GM23338 (cell line): ENCODE measurements around the gene HHIPL1. TPM values are rescaled to one million over a fixed set of nuclear protein-coding genes. Genes with fewer than 3 reads are reported as not detected.

Experiments used
- ATAC-seq: fragments of 200-7000 bp; cut with Tn5 transposase; 3 replicates; pipeline ENCODE4 v1.9.1; 2020
- DNase-seq: peaks from one replicate; pipeline ENCODE4 v3.0.0-alpha.2; 2015; ENCODE audit warnings: low spot score
- H2AFZ ChIP-seq: fragments of 200-600 bp; sonication (generic); 2 replicates; pipeline ENCODE4 v1.8.0; 2016; ENCODE audit warnings: antibody characterized with exemption, mild to moderate bottlenecking, moderate library complexity
- H3F3A ChIP-seq: fragments of 200-600 bp; sonication (generic); replicated peaks from 2 replicates; pipeline ENCODE4 v1.8.0; 2017; ENCODE audit warnings: antibody characterized with exemption, mixed run types, low read depth
- H3K27ac ChIP-seq: fragments of 200-600 bp; sonication (generic); 2 replicates; pipeline ENCODE4 v1.6.1; 2016; ENCODE audit warnings: low read depth
- H3K27me3 ChIP-seq: fragments of 200-600 bp; sonication (generic); 2 replicates; pipeline ENCODE4 v1.8.0; 2016; ENCODE audit warnings: mild to moderate bottlenecking, mixed run types, moderate library complexity; ENCODE audit not compliant: insufficient read depth
- H3K36me3 ChIP-seq: fragments of 200-600 bp; sonication (generic); 2 replicates; pipeline ENCODE4 v1.8.0; 2016; ENCODE audit warnings: mild to moderate bottlenecking; ENCODE audit not compliant: insufficient read depth
- H3K4me1 ChIP-seq: fragments of 200-600 bp; sonication (generic); 2 replicates; pipeline ENCODE4 v1.8.0; 2016; ENCODE audit warnings: mild to moderate bottlenecking, moderate library complexity; ENCODE audit not compliant: insufficient read depth
- H3K4me2 ChIP-seq: fragments of 200-600 bp; sonication (generic); 2 replicates; pipeline ENCODE4 v1.7.1; 2017; ENCODE audit warnings: mixed run types
- H3K4me3 ChIP-seq: fragments of 200-600 bp; sonication (generic); 2 replicates; pipeline ENCODE4 v1.6.1; 2016; ENCODE audit warnings: mixed run types
- H3K79me2 ChIP-seq: fragments of 200-600 bp; sonication (generic); replicated peaks from 2 replicates; pipeline ENCODE4 v1.8.0; 2017; ENCODE audit warnings: mild to moderate bottlenecking; ENCODE audit not compliant: insufficient read depth
- H3K9me2 ChIP-seq: fragments of 200-600 bp; sonication (generic); 2 replicates; pipeline ENCODE4 v1.8.0; 2017; ENCODE audit not compliant: insufficient read depth
- H4K20me1 ChIP-seq: fragments of 200-600 bp; sonication (generic); replicated peaks from 2 replicates; pipeline ENCODE4 v1.8.0; 2017; ENCODE audit warnings: mild to moderate bottlenecking; ENCODE audit not compliant: insufficient read depth
- H3K27ac Mint-ChIP-seq: 2 replicates; pipeline ENCODE4 v1.8.0; 2020; ENCODE audit warnings: inconsistent platforms, mild to moderate bottlenecking, moderate library complexity, mixed read lengths
- H3K27me3 Mint-ChIP-seq: 3 replicates; pipeline ENCODE4 v1.8.0; 2022; ENCODE audit warnings: low read depth, mild to moderate bottlenecking, moderate library complexity, mixed read lengths, inconsistent platforms; ENCODE audit not compliant: insufficient read depth, poor library complexity
- H3K36me3 Mint-ChIP-seq: 3 replicates; pipeline ENCODE4 v1.8.0; 2021; ENCODE audit warnings: low read depth, mild to moderate bottlenecking, inconsistent platforms, moderate library complexity, mixed read lengths
- H3K4me1 Mint-ChIP-seq: 3 replicates; pipeline ENCODE4 v1.8.0; 2020; ENCODE audit warnings: mild to moderate bottlenecking, inconsistent platforms, mixed read lengths
- H3K4me3 Mint-ChIP-seq: 3 replicates; pipeline ENCODE4 v1.8.0; 2021; ENCODE audit warnings: moderate library complexity, mild to moderate bottlenecking, inconsistent platforms, mixed read lengths
- H3K9me3 Mint-ChIP-seq: 3 replicates; pipeline ENCODE4 v1.8.0; 2020; ENCODE audit warnings: moderate library complexity, mild to moderate bottlenecking, inconsistent platforms, mixed read lengths
- CREB1 ChIP-seq: fragments of 250-450 bp; sonication (Bioruptor Pico); IDR thresholded peaks from 2 replicates; pipeline ENCODE4 v1.5.0; 2020; ENCODE audit warnings: low read depth, mild to moderate bottlenecking, moderate library complexity
- CTCF ChIP-seq, 2 experiments: fragments of 200-600 bp in 1 of 2; sonication (generic) in 1 of 2; conservative IDR thresholded peaks; 2 replicates each; pipeline versions ENCODE4 v1.5.1 to v1.6.1; 2016 to 2017; ENCODE audit warnings: antibody characterized with exemption in 2 of 2, low read depth in 2 of 2, mild to moderate bottlenecking in 2 of 2, moderate library complexity in 1 of 2
- EZH2 ChIP-seq: fragments of 200-600 bp; sonication (generic); IDR thresholded peaks from one replicate; pipeline ENCODE4 v1.8.0; 2017; ENCODE audit warnings: antibody characterized with exemption, mild to moderate bottlenecking, low read depth; ENCODE audit not compliant: unreplicated experiment
- EZH2phosphoT487 ChIP-seq: fragments of 200-600 bp; sonication (generic); IDR thresholded peaks from one replicate; pipeline ENCODE4 v1.8.1; 2018; ENCODE audit warnings: antibody characterized with exemption; ENCODE audit not compliant: unreplicated experiment
- JUNB ChIP-seq: IDR thresholded peaks from one replicate; pipeline ENCODE4 v1.6.1; 2016; ENCODE audit warnings: antibody characterized with exemption; ENCODE audit not compliant: unreplicated experiment
- NANOG ChIP-seq: IDR thresholded peaks from 2 replicates; pipeline ENCODE4 v1.6.1; 2016; ENCODE audit warnings: antibody characterized with exemption, borderline replicate concordance
- POLR2AphosphoS5 ChIP-seq: IDR thresholded peaks from 2 replicates; pipeline ENCODE4 v1.6.1; 2016; ENCODE audit warnings: antibody characterized with exemption, low read depth
- STAT1 ChIP-seq: IDR thresholded peaks from one replicate; pipeline ENCODE4 v1.6.1; 2016; ENCODE audit warnings: antibody characterized with exemption; ENCODE audit not compliant: unreplicated experiment
- ZNF114 ChIP-seq: fragments of 250-450 bp; sonication (Bioruptor Pico); IDR thresholded peaks from 2 replicates; pipeline ENCODE4 v1.5.0; 2020; ENCODE audit warnings: mild to moderate bottlenecking, moderate library complexity
- ZNF331 ChIP-seq: fragments of 250-450 bp; sonication (Bioruptor Pico); IDR thresholded peaks from 2 replicates; pipeline ENCODE4 v1.5.0; 2020; ENCODE audit warnings: low read depth, mild to moderate bottlenecking, moderate library complexity
- polyA plus RNA-seq: library from polyadenylated mRNA; unstranded; fragments of >200 nt; fragmentation: Nextera tagmentation; extraction: Ambion mirVana; gene quantifications from 2 replicates; pipeline ENCODE4 v1.2.1, GENCODE V29; 2016
- total RNA-seq: library from RNA; depleted of rRNA; stranded (reverse); fragments of >200 nt; shearing (Covaris generic); gene quantifications from 2 replicates; pipeline ENCODE4 v1.2.3, GENCODE V29; 2014
- TF ChIP-seq, protein P1 (sequence below): IDR thresholded peaks from 2 replicates; pipeline ENCODE4 v1.6.1; 2016; ENCODE audit warnings: antibody characterized with exemption

The HHIPL1 gene
- total and polyA plus RNA-seq, 2 experiments from 2014 or later: 1.9 to 2.0 TPM

DNA sequence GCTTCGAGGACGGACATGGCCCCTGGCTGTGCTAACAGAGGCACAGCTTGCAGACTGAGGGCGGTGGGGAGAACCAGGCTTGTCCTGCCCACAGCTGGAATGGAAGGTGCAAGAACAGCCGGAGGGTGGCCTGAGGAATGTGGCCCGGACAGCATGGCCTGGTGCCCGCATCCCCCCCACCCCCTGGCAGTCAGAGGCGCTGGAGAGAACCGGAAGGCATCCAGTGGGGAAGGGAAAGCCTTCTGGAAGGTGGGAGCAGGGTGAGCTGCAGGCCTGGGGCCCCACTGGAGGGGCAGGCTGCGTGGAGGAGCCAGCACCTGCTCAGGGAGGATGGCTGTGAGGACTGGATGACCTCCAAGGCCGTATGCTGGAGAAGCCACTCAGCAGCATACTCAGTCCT lies 31.0 kb downstream of the HHIPL1 start (continued):
- TF ChIP-seq, protein P1, sequence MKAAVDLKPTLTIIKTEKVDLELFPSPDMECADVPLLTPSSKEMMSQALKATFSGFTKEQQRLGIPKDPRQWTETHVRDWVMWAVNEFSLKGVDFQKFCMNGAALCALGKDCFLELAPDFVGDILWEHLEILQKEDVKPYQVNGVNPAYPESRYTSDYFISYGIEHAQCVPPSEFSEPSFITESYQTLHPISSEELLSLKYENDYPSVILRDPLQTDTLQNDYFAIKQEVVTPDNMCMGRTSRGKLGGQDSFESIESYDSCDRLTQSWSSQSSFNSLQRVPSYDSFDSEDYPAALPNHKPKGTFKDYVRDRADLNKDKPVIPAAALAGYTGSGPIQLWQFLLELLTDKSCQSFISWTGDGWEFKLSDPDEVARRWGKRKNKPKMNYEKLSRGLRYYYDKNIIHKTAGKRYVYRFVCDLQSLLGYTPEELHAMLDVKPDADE: no peak
- TF ChIP-seq STAT1 (no peak), EZH2 (no peak), ZNF114 (no peak), EZH2phosphoT487 (no peak), ZNF331 (CRISPR knock-in tag) (no peak), CREB1 (CRISPR knock-in tag) (no peak), CTCF (conservative IDR thresholded peaks at IDR 0.05; ENCODE audit: low read depth in 2 of 2) (no peak), POLR2AphosphoS5 (no peak)

- Histone ChIP-seq H4K20me1 (no peaks in the 10 kb centered on the region), H3K27me3 (no peaks in the 10 kb centered on the region), H3K4me1 (peaks cover 15% of the 10 kb centered on the region), H3K36me3 (no peaks in the 10 kb centered on the region), H3K79me2 (no peaks in the 10 kb centered on the region), H3K9me2 (no peaks in the 10 kb centered on the region), H3F3A (no peaks in the 10 kb centered on the region), H3K4me2 (no peak overlapping the region), H3K4me3 (no peak overlapping the region), H2AFZ (no peak overlapping the region), H3K27ac (no peak overlapping the region)
- Mint-ChIP-seq H3K27ac (no peak overlapping the region), H3K36me3 (peaks cover 22% of the 10 kb centered on the region; the same call in 2 of the 3 replicates), H3K4me3 (no peak overlapping the region), H3K9me3 (peaks cover 27% of the 10 kb centered on the region), H3K4me1 (peaks cover 19% of the 10 kb centered on the region), H3K27me3 (peaks cover 7% of the 10 kb centered on the region)
- DNase-seq (no peak), ATAC-seq (no peak)
- no peak for TF ChIP-seq ZNF331 (CRISPR knock-in tag)
- TF ChIP-seq JUNB: no peak
- TF ChIP-seq ZNF114: no peak
- TF ChIP-seq POLR2AphosphoS5: no peak
- TF ChIP-seq NANOG: no peak
Measured at GRCh38 chr14:99676657-99677056, 31.7 kb downstream of the HHIPL1 start.
